GM18907 (cell line): ENCODE results near the gene KRTAP12-2.
"Not testable (repeated sequence)": the region's sequence is repeated elsewhere in the genome, so short reads cannot be mapped to it uniquely, and the experiment has no call there.

Source experiments
- ATAC-seq: cut with Tn5 transposase; IDR thresholded peaks from one replicate; pipeline ENCODE4 v1.9.1; 2021; ENCODE audit warnings: mild to moderate bottlenecking, moderate library complexity; ENCODE audit not compliant: unreplicated experiment

The KRTAP12-2 gene

DNA sequence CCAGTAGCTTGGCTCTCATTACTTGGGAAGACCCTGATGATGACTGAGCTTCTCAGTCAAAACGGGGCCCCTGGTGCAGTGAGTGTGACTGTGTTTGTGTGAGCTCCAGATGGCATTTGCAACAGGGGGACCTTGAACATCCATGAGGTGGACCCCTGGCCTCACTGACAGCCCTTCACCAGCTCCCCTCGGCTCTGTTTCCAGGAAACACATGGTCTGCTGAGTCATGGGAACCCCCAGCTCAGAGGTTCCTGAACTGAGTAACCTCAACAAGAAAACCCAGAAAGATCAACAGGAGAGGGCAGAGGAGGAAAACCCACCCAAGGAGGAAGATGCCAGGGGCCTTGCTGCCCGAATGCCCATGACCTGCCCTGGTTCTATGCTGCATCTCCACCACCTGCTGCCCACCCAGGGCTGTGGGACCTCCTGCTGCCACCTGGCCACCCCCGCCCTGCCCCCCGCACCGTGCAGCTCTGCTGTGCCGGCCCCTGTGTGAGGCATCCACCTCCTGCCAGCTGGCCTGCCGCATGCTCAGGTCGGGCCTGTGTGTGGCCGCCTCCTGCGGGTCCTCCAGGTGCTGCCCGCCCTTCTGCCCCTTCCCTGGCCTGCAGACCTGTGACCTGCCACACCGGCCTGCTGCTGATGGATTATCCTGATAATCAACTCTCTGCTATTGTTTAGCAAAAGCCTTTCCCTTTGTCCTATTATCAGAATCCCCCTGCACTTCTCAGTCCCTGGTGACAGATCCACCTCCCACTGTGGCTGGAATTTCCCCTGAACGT is 19.5 kb upstream of the KRTAP12-2 start:
- no peak for ATAC-seq

DNA sequence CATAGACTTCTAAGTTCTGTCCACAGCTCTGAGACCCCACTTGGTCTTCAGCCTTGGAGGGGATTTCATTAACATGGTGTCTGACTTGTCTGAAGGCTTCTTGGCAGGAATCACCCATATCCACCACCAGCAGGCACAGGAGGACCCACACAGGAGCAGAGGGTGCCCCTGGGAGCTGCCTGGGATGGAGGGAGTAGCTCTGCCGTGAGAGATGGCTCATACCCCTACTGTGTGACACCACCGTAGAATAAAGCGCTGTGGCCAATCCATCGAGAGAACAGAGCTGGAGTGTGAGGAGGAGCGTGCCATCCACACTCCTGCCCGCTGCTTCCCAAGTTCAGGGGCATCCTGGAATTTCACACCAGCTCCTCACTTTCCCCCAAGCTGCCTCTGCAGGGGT is 18.3 kb upstream of the KRTAP12-2 start:
- ATAC-seq, result not testable (repeated sequence)

DNA sequence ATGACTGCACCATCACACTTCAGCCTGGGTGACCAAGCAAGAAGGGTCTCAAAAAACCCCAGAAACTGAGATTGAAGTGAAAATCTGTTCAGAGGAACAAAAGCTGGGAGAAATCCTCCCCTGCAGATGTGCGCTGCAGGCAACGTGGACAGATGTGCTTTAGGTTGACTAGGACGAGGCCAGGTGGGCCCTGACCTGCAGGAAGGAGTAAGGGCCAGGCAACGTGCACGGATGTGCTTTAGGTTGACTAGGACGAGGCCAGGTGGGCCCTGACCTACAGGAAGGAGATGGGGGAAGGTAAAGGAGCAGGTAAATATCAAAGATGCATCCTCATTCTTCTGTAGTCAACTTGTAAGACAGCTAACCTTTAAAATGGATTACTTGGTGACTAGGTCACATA is 17.8 kb upstream of the KRTAP12-2 start:
- ATAC-seq, result no peak

DNA sequence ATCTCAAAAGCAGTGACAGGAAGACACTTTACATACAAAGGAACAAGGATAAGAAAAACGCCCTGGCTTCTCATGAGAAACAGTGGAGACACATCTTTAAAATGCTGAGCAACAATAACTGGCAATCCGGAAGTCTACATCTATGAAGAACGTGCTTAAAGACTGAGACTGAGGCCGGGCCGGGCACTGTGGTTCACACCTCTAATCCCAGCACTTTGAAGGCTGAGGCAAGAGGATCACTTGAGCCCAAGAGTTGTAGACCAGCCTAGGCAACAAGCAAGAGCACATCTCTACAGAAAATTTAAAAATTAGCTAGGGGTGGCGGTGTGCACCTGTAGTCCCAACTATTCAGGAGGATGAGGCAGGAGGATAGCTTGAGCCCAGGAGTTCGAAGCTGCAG is 17.4 kb upstream of the KRTAP12-2 start:
- ATAC-seq, result no peak

DNA sequence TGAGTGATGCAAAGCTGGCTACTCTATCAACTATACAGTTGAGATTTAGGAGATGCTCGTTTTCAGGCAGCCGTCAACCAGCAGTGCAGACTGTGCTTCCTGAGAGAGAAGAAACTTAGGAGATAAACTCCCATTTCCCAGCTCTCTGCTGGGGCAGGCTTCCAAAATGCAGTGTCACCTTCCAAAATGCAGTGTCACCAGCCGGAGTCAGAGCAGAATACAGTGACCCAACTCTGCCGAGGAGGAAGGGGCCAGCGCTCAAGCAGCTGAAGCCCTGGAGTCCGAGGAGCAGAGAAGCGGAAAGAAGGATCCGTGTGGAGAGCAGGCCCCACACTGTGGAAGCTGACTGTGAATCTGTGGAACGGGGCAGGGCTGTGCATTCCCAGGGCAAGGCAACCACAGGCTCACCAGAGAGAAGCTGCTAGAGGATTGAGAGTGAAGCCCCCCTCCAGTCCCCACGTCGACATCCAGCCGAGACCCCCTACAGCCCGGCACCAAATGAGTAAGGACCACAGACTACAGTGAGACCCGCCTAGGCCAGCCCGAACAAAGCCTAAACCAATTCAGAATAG is 15.9 kb upstream of the KRTAP12-2 start:
- ATAC-seq, result no peak

DNA sequence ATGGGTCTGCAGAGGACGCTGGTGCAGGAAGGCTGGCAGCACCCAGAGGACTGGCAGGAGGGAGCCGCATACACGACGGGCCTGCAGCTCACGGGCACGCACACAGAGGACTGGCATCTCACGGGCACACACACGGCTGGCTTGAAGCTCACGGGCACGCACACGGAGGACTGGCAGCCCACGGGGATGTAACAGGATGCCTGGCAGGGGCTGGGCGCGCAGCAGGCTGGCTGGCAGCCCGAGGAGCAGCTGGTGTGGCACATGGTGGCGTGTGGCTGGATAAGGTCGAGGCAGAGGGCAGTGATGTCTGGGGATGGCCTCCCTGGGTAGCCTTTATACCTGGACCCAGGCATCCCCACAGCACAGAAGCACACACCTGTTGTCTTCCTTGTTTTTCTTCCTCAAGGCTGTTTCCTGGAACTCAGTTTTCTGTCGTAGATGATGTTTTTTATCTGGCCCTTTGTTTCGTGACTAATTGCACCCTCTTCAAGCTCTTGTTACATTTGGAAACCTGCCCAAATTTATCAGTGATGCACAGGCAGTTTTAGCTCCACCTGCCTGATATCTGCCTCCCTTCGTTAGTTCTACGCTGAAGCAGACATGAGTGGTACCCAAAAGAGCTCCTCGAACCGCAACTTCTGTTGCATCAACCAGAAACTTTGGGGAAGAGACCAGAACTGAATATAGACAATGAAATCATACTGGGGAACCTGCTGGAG is 15.3 kb upstream of the KRTAP12-2 start, which contains the start of gene KRTAP12-1:
Gene KRTAP12-1, minus strand, starts transcription at position 303 of the 719 bp plus-strand sequence. Its CDS starts 40 bp downstream, at position 263.
- no peak for ATAC-seq

DNA sequence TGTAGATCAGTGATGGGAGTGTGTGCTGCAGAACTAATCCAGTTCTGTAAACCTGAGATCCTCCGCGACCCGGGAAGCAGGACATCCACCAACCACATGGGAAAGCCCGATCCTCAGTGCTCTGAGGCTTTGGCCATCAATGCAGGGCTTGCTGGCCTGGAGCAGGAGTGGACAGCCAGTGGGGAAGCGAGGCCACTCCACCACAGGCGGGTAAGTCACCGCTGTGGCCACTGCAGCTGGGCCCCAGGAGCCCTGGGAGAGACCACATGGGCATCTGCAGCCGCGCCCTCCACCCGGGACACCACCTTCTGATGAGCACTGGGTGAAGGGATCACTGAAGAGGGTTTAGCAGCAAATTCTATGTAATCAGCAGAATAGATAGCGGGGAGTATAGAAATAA is 14.4 kb upstream of the KRTAP12-2 start:
- ATAC-seq, result no peak

DNA sequence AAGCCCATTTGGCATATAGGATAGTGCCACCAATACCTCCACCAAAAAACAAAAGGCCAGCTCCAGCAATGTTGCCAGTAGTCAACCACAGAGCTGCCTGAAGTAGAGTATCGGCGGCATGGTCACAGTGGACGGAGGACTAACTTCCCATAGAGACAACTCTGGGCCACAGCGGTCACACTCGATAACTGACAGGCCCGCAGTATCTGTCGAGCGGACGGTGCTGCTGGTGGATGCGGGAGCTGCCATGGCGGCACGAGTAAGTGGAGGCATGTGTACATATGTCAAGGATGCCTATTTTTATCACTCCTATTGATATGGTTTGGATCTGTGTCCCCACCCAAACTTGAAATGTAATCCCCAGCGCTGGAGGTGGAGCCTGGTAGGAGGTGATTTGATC is 11.2 kb upstream of the KRTAP12-2 start:
- ATAC-seq, result no peak

DNA sequence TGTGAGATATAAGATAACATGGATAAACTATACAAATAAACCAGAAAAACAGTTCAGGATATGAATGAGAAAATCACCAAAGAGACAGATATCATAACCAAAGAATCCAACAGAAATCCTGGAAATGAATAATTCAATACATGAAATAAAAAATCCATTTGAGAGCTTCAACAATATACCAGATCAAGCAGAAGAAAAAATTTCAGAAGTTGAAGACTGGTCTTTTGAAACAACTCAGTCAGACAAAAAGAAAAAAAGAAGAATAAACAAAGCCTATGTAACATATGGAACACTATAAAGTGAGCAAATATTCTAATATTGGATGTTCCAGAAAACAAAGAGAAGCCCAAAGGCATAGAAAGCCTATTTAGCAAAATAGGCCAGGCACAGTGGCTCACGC is 5.2 kb upstream of the KRTAP12-2 start:
- ATAC-seq, result no peak

DNA sequence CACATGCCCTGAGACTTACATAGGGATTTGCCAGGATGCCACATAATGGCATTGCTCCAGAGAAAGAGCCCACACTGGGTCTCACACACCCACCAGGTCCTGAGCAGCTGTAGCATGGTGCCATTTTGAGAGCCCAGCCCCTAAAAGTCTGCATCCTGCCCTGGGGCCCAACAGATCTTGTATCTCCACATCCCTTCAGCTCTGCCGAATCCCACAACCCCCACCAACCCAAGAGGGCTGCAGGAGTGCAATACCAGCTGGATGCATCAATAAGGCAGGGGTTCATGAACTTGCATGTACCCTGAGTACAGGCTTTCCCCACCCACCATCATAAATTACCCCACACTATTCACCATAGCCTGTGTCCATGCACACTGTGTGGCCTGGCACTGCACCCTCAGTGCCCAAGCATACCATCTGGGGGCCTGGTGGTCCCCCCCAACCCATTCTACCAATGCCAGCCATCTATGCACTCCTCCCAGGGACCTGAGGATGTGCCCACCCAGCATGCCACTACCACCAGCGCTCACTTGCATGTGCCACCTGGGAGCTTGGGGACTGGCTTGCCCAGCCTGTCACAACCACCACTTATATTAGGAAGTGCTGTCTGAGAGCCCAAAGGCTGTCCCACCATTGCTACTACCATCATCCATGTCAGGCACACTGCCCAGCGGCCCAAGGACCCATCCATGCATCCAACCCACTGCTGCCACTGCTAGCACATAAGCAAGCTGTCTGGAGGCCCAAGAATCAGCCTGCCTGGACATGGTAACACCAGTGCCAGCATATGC is 4.1 kb upstream of the KRTAP12-2 start:
- ATAC-seq, result no peak

DNA sequence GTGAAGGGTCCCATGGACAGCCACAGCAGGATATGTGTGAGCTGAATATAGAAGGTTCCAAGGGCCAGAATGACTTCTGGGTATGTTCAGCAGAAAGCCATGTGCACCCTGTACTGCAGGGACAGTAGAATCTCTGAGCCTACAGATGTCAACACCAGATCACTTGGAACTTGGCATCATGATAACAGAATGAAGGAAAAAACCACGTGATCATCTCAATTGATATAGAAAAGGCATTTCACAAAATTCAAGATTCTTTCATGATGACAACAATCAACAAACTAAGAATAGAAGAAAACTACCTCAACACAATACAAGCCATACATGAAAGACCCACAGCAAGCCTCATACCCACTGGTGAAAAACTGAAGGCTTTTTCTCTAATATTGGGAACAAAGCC is 885 bp upstream of the KRTAP12-2 start:
- no peak for ATAC-seq

DNA sequence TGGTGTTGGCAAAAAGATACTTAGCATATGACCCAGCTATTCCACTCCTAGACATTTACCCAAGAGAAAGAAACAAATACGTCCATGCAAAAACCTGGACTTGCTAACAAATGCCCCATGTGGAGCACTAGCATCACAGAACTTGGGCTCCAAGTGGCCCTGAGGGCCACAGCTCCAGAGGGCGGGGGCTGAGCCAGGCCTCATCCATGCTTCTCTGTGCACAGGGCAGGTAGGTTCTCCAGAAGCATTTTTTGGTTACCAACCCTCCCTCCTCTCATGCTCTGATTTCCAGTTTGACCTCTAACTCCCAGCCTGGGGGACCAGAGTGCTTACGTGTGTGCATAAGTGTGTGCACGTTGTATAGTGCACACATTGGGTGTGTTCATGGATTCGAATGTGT is 2.0 kb downstream of the KRTAP12-2 start:
- no peak for ATAC-seq

DNA sequence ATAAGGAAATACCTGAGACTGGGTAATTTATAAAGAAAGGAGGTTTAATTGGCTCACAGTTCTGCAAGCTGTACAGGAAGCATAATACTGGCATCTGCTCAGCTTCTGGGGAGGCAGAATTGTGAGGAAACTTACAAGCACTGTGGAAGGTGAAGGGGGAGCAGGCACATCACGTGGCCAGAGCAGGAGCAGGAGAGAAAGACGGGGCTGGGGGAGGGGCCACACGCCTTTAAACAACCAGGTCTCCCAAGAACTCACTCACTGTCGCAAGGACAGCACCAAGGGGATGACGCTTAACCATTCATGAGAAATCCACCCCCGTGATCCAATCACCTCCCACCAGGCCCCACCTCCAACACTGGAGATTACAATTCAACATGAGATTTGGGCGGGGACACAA is 5.2 kb downstream of the KRTAP12-2 start:
- not testable (repeated sequence) for ATAC-seq

DNA sequence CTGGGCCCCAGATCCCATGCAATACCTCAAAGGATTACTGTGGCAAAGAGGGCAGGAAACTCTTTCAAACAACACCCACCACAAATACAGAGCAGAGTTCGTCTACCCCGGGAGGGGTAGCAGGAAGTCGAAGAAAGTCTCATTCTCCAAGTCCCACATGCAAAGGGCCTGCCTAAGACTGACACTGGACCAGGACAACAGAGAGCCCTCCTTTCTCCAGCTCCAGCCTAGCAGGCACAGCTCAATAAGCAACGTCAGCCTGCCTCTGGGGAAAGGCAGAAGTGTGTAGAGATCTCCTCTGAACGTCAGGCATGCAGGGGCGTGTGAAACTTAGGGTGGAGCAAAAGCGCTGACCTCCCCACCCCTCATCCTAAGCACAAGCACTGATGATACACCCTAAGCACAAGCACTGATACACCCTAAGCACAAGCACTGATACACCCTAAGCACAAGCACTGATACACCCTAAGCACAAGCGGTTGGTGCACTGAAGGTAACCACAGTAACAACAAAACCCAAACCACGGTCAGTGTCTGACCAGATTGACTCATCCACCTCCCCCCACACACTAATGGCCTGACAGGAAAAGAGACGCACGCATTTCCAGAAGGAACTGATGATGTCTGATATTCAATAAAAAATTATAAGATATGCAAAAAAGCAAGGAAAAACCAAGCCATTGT is 7.7 kb downstream of the KRTAP12-2 start:
- no peak for ATAC-seq

DNA sequence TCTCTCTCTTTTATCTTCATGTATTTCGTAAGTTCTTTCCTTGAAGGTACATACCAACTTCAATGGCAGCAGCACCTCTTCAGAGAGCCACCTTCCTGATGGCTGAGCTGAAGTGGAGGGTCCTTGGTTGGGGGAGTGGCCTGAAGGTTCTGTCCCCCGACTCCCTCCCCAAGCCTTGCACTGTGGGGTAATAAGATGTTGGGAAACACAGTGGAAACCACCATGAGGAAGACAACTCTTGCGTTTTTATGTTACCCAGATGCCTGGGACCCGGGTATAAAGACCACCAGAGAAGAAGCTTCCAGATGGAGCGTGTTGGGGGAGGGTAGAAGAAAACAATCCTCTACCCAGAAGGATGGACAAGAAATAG is 8.2 kb downstream of the KRTAP12-2 start:
- no peak for ATAC-seq

DNA sequence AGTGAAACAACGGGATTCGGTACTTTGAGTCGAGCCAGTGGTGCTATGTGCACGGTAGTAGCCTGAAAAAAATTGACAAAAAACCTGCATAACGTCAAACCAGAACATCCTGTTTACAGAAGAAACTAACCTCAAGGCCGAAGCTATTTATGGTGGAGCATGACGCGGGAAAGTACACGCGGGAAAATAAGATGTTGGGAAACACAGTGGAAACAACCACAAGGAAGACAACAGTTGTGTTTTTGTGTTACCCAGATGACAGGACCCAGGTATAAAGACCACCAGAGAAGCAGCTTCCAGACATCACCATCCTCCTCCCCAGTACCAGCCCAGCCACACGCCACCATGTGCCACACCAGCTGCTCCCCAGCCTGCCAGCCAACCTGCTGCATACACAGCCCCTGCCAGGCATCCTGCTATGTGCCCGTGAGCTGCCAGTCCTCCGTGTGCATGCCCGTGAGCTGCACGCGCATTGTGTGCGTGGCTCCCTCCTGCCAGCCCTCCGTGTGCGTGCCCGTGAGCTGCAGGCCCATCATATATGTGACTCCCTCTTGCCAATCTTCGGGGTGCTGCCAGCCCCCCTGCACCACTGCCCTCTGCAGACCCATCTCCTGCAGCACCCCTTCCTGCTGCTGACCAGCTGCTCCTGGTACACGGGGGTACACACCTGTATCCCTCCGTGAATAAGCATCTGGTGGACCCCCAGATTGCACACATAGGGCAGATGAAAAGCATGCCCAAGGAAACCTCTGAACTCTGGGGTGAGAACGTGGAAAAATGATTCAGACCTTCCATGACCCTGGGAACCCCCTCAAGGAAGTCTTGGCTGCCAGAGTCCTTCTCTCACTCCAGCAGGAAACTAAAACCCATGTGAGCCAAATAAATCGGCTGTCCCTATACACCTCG is 8.8 kb downstream of the KRTAP12-2 start, which contains the start of gene KRTAP12-3:
Gene KRTAP12-3, plus strand, starts transcription at position 298 of the 906 bp plus-strand sequence. Its CDS starts 48 bp downstream, at position 346.
- no peak for ATAC-seq

DNA sequence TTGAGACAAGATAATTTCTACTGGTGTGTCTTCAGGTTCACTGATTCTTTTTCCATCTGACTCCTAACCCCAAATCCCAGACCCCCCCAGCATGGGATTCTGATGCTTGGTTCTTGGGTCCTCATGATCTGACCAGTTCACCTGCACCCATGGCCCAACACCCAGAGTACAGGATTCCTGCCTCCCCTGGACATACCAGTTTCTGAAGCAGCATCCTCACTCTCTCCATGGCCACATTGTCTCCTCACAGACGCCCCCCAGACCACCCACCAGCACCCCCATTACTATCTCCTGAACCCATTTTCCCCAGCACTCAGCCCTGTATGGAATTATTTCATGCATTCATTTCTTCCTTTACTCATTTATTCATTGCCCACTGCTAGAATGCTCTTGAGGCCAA is 9.9 kb downstream of the KRTAP12-2 start:
- no peak for ATAC-seq

DNA sequence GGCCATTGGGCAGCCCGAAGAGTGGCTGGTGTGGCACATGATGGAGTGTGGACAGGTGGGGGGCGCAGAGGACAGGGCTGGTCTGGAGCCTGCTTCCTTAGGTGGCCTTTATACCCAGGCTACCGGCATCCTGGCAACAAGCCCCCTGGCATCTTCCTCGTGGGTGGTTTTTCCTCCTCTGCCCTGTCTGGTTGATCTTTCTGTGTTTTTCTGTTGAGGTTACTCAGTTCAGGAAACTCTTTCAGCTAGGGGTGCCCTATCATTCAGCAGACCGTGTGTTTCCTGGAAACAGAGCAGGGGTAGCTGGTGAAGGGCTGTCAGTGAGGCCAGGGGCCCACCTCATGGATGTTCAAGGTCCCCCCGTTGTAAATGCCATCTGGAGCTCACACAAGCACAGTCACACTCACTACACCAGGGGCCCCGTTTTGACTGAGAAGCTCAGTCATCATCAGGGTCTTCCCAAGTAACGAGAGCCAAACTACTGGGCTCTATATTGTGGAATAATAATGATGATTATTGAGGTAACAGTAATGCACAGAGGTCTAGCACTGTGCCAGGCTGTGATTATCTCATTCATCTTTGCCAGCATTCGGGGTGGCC is 12.1 kb downstream of the KRTAP12-2 start, which contains the start of gene KRTAP12-4:
Gene KRTAP12-4, minus strand, starts transcription at position 84 of the 600 bp plus-strand sequence. Its CDS starts 45 bp downstream, at position 39.
- ATAC-seq, result no peak
